OCI-LY7 (cell line): ENCODE data around the gene ARID5A. TPM values are rescaled to one million over a fixed set of nuclear protein-coding genes. Genes with fewer than 3 reads are reported as not detected.

Experiments
- BruUV-seq: library from RNA; stranded (reverse); fragments of 400-500 nt; replicated peaks from 2 replicates; lab custom pipeline; 2021; lab: Mats Ljungman, UMichigan
- CTCF ChIA-PET: fragments of 300-600 bp; sonication (Branson Sonifier 250); formaldehyde crosslinking; loops from one replicate; lab custom pipeline; 2022; ENCODE audit warnings: antibody characterized with exemption; ENCODE audit not compliant: unreplicated experiment; lab: Charles Lee
- POLR2A ChIA-PET: fragments of 300-600 bp; sonication (Branson Sonifier 250); formaldehyde crosslinking; loops from one replicate; lab custom pipeline; 2022; ENCODE audit warnings: antibody characterized with exemption; lab: Charles Lee
- DNase-seq: peaks from one replicate; pipeline ENCODE4 v3.0.0-alpha.2; 2015; ENCODE audit warnings: low spot score
- H2AFZ ChIP-seq: fragments of 200-600 bp; sonication (generic), shearing (Covaris generic); 2 replicates; pipeline ENCODE4 v1.6.1; 2014; ENCODE audit warnings: mild to moderate bottlenecking, antibody characterized with exemption, low read length, moderate library complexity
- H3K27ac ChIP-seq: fragments of 200-600 bp; sonication (generic); 2 replicates; pipeline ENCODE4 v1.5.1; 2014; ENCODE audit warnings: mixed run types, low read depth, mild to moderate bottlenecking, moderate library complexity, low read length, inconsistent platforms; ENCODE audit not compliant: poor library complexity, severe bottlenecking
- H3K36me3 ChIP-seq: fragments of 200-600 bp; sonication (generic); 2 replicates; pipeline ENCODE4 v1.6.1; 2014; ENCODE audit warnings: mild to moderate bottlenecking, antibody characterized with exemption, low read length, moderate library complexity, mixed read lengths; ENCODE audit not compliant: insufficient read depth
- H3K4me1 ChIP-seq: fragments of 200-600 bp; sonication (generic); 2 replicates; pipeline ENCODE4 v1.5.1; 2014; ENCODE audit warnings: mild to moderate bottlenecking, low read length; ENCODE audit not compliant: insufficient read depth, poor library complexity, severe bottlenecking
- H3K4me2 ChIP-seq: fragments of 200-600 bp; sonication (generic); 2 replicates; pipeline ENCODE4 v1.6.1; 2014; ENCODE audit warnings: mild to moderate bottlenecking, low read length
- H3K4me3 ChIP-seq: fragments of 200-600 bp; sonication (generic); 2 replicates; pipeline ENCODE4 v1.5.1; 2014; ENCODE audit warnings: mild to moderate bottlenecking, low read depth, low read length; ENCODE audit not compliant: poor library complexity, severe bottlenecking
- H3K79me2 ChIP-seq: fragments of 200-600 bp; sonication (generic); 2 replicates; pipeline ENCODE4 v1.6.1; 2016; ENCODE audit warnings: low read depth, mild to moderate bottlenecking, low read length, moderate library complexity, mixed read lengths; ENCODE audit not compliant: insufficient read depth
- H3K9me2 ChIP-seq: fragments of 200-600 bp; sonication (generic); 2 replicates; pipeline ENCODE4 v1.6.1; 2016; ENCODE audit warnings: mild to moderate bottlenecking, low read length, mixed read lengths; ENCODE audit not compliant: insufficient read depth
- H3K9me3 ChIP-seq: fragments of 200-600 bp; sonication (generic); 2 replicates; pipeline ENCODE4 v1.6.1; 2014; ENCODE audit warnings: mild to moderate bottlenecking, mixed run types, low read length, mixed read lengths
- H4K20me1 ChIP-seq: fragments of 200-600 bp; sonication (generic); 2 replicates; pipeline ENCODE4 v1.6.1; 2014; ENCODE audit warnings: mild to moderate bottlenecking, antibody characterized with exemption, low read length, moderate library complexity, mixed read lengths; ENCODE audit not compliant: insufficient read depth
- CTCF ChIP-seq: fragments of 200-600 bp; sonication (generic); conservative IDR thresholded peaks from 2 replicates; pipeline ENCODE4 v1.5.1; 2014; ENCODE audit warnings: mild to moderate bottlenecking, antibody characterized with exemption, low read length, moderate library complexity, mixed read lengths
- EZH2phosphoT487 ChIP-seq: fragments of 200-600 bp; sonication (generic); IDR thresholded peaks from 2 replicates; pipeline ENCODE4 v1.6.1; 2018; ENCODE audit warnings: low read depth, borderline replicate concordance, mild to moderate bottlenecking, mixed run types, antibody characterized with exemption, low read length, moderate library complexity, mixed read lengths
- intact Hi-C: fragments of 100-400 bp; cut with micrococcal nuclease; formaldehyde crosslinking; loops from one replicate; pipeline ENCODE4 v1.10.0; 2022; ENCODE audit not compliant: unreplicated experiment
- total RNA-seq, 2 experiments: library from RNA; depleted of rRNA in 1 of 2; stranded (reverse); fragments of >200 nt in 1 of 2; shearing (Covaris generic) in 1 of 2; gene quantifications; 2 replicates each; pipeline ENCODE4 v1.2.3, GENCODE V29; 2014 to 2022

ARID5A gene
- total RNA-seq, 2 experiments from 2014 or later = 4.4 to 6.0 TPM

GRCh38 chr2:96546321-96546720, 9.8 kb downstream of the ARID5A start:
- DNase-seq = no peak
- Histone ChIP-seq H3K27ac (no peak overlapping the region), H3K9me2 (no peaks in the 10 kb centered on the region), H4K20me1 (no peaks in the 10 kb centered on the region), H3K9me3 (no peaks in the 10 kb centered on the region), H3K79me2 (no peaks in the 10 kb centered on the region), H3K4me3 (no peak overlapping the region), H2AFZ (no peak overlapping the region), H3K4me1 (no peaks in the 10 kb centered on the region), H3K4me2 (no peak overlapping the region), H3K36me3 (no peaks in the 10 kb centered on the region)
- BruUV-seq = no TSS peak
- intact Hi-C loops = no loop called here
- TF ChIP-seq EZH2phosphoT487 = no peak
- TF ChIP-seq CTCF = no peak
- POLR2A ChIA-PET = interaction anchor here (0.7 kb wide), 1 partner anchor 49 kb away, joined by 3 read pairs; no protein-coding TSS in a partner anchor
- CTCF ChIA-PET = no interaction called here

- no TSS peak for BruUV-seq
- TF ChIP-seq EZH2phosphoT487 (no peak), CTCF (no peak)
- H3K4me1 ChIP-seq = no peaks in the 10 kb centered on the region
Observed at GRCh38 chr2:96546797-96547196, 10.2 kb downstream of the ARID5A start.

GRCh38 chr2:96547203-96547641, 10.7 kb downstream of the ARID5A start:
- no TSS peak for BruUV-seq
- intact Hi-C loops = no loop called here
- no peak for TF ChIP-seq CTCF
- no peak for TF ChIP-seq EZH2phosphoT487
- ChIA-PET CTCF (no interaction called here), POLR2A (no interaction called here)
- Histone ChIP-seq H2AFZ (no peak overlapping the region), H3K4me3 (no peak overlapping the region), H3K9me2 (no peaks in the 10 kb centered on the region), H3K9me3 (no peaks in the 10 kb centered on the region), H3K4me2 (no peak overlapping the region), H3K27ac (no peak overlapping the region), H3K36me3 (no peaks in the 10 kb centered on the region), H4K20me1 (no peaks in the 10 kb centered on the region), H3K79me2 (no peaks in the 10 kb centered on the region), H3K4me1 (no peaks in the 10 kb centered on the region)
- DNase-seq = no peak

More at GRCh38 chr2:96546797-96547196, 10.2 kb downstream of the ARID5A start:
- no peaks in the 10 kb centered on the region for H3K36me3 ChIP-seq
- ChIA-PET CTCF (no interaction called here), POLR2A (interaction anchor here (0.7 kb wide), 1 partner anchor 50 kb away, joined by 3 read pairs; no protein-coding TSS in a partner anchor)
- H3K4me2 ChIP-seq = no peak overlapping the region
- H3K9me3 ChIP-seq = no peaks in the 10 kb centered on the region
- intact Hi-C loops = no loop called here
- no peaks in the 10 kb centered on the region for H3K79me2 ChIP-seq
- H2AFZ ChIP-seq = no peak overlapping the region
- DNase-seq = no peak
- no peak overlapping the region for H3K27ac ChIP-seq
- no peaks in the 10 kb centered on the region for H4K20me1 ChIP-seq
- H3K4me3 ChIP-seq = no peak overlapping the region
- H3K9me2 ChIP-seq = no peaks in the 10 kb centered on the region
